SK-N-SH (cell line): ENCODE measurements around the gene ZNRD2.

Experiments used
- FOXM1 ChIP-seq: IDR thresholded peaks from 2 replicates; pipeline ENCODE4 v1.4.0; 2012; ENCODE audit warnings: low read depth, mild to moderate bottlenecking
- POLR2AphosphoS5 ChIP-seq: IDR thresholded peaks from 2 replicates; pipeline ENCODE4 v1.6.1; 2012; ENCODE audit warnings: low read depth, low read length
- RAD21 ChIP-seq: IDR thresholded peaks from 2 replicates; pipeline ENCODE4 v1.6.1; 2012; ENCODE audit warnings: mild to moderate bottlenecking, low read length
- RXRA ChIP-seq: IDR thresholded peaks from 2 replicates; pipeline ENCODE4 v1.4.0; 2012; ENCODE audit warnings: low read depth, mild to moderate bottlenecking, borderline replicate concordance
- USF2 ChIP-seq: fragments of 150-350 bp; IDR thresholded peaks from 2 replicates; pipeline ENCODE4 v1.6.1; 2017; ENCODE audit warnings: antibody characterized with exemption, low read length, low read depth, borderline replicate concordance
- TF ChIP-seq, protein P1 (sequence below): IDR thresholded peaks from 2 replicates; pipeline ENCODE4 v1.4.0; 2012; ENCODE audit warnings: low read depth, borderline replicate concordance
- TF ChIP-seq, protein P2 (sequence below): fragments of 200-600 bp; sonication (generic); IDR thresholded peaks from 2 replicates; pipeline ENCODE4 v1.6.1; 2017; ENCODE audit warnings: antibody characterized with exemption, mild to moderate bottlenecking, moderate library complexity

DNA sequence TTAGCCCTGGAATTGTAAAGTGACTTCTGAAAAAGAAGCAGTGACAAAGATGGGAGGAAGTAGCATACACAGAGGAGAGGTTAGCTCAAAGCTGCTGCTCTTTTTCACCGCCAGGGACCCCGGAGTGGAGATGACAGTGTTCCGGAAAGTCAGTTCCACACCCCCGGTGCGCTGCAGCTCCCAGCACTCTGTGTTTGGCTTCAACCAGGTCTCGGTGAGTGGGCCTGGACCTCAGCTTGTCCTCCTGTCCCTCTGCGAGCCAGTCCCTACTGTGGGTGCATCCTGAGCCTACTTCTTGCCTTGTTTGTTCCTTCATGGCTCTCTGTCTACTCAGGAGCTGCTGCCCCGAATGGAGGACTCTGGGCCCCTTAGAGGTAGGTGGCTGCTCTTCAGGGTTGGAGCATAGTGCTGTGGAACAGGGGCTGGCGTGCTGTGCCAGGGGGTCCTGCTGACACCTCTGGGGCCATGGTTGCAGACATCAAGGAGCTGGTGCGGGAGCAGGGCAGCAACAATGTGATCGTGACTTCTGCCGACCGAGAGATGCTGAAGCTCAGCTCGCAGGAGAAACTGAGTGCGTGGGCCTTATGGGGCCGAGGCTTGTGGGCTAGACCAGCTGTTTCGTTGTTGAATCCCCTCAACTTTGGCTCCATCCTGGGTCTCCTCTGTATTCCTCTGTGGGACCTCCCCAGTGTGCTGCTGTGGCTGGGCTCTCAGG, 47.0 kb downstream of the ZNRD2 start:
- TF ChIP-seq POLR2AphosphoS5, result no peak
- no peak for TF ChIP-seq FOXM1
- TF ChIP-seq, protein P1, sequence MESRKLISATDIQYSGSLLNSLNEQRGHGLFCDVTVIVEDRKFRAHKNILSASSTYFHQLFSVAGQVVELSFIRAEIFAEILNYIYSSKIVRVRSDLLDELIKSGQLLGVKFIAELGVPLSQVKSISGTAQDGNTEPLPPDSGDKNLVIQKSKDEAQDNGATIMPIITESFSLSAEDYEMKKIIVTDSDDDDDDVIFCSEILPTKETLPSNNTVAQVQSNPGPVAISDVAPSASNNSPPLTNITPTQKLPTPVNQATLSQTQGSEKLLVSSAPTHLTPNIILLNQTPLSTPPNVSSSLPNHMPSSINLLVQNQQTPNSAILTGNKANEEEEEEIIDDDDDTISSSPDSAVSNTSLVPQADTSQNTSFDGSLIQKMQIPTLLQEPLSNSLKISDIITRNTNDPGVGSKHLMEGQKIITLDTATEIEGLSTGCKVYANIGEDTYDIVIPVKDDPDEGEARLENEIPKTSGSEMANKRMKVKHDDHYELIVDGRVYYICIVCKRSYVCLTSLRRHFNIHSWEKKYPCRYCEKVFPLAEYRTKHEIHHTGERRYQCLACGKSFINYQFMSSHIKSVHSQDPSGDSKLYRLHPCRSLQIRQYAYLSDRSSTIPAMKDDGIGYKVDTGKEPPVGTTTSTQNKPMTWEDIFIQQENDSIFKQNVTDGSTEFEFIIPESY, result no peak
- TF ChIP-seq, protein P2, sequence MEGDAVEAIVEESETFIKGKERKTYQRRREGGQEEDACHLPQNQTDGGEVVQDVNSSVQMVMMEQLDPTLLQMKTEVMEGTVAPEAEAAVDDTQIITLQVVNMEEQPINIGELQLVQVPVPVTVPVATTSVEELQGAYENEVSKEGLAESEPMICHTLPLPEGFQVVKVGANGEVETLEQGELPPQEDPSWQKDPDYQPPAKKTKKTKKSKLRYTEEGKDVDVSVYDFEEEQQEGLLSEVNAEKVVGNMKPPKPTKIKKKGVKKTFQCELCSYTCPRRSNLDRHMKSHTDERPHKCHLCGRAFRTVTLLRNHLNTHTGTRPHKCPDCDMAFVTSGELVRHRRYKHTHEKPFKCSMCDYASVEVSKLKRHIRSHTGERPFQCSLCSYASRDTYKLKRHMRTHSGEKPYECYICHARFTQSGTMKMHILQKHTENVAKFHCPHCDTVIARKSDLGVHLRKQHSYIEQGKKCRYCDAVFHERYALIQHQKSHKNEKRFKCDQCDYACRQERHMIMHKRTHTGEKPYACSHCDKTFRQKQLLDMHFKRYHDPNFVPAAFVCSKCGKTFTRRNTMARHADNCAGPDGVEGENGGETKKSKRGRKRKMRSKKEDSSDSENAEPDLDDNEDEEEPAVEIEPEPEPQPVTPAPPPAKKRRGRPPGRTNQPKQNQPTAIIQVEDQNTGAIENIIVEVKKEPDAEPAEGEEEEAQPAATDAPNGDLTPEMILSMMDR, result no peak
- no peak for TF ChIP-seq RXRA
- no peak for TF ChIP-seq USF2
- no peak for TF ChIP-seq RAD21
